ENCODE results near the gene XIST. TPM values are rescaled to one million over a fixed set of nuclear protein-coding genes. Genes with fewer than 3 reads are reported as not detected.

The XIST gene
- total and polyA plus RNA-seq, 10 of the 15 experiments (the other 5 are each of a cell fraction or from before 2014, with no cell fraction given) = 39.1 to 787 (median 91.3) TPM

DNA sequence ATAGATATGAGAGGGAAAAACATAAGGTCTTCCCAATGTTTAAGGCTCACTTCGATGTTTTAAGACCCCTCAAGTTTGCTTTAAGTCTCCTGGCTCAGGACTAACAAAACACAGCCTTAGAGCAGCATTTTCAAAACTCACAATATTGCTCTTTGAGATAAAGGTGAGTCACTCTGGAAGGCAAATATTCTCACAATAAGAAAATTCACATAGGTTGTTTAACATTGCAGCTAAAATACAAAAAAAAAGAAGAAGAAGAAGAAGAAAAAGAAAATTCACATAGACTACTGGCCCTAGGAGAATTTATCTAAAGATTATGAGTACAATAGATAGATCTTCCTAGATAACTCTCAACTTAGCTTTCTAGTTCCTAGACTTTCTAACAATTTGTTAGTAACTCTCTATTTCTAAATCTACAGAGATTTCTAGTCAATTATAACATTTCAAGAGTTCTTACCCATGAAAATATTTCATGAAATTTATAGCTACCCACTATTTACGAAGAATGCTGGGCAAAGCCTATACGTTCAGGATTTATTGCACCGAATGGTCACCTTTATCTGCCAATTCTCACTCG, 22.5 kb downstream of the XIST start:
- no peak for TF ChIP-seq ZNF207 (IDR thresholded peaks at IDR 0.05; ENCODE audit: borderline replicate concordance)
- TF ChIP-seq TAF1 (IDR thresholded peaks at IDR 0.05; ENCODE audit: borderline replicate concordance, low read depth, low read length) = no peak
- TF ChIP-seq PAX8 (IDR thresholded peaks at IDR 0.05) = no peak
- TF ChIP-seq WRNIP1 (IDR thresholded peaks at IDR 0.05; ENCODE audit: borderline replicate concordance, low read depth, low read length) = no peak
- no peak for TF ChIP-seq USF1 (IDR thresholded peaks at IDR 0.05; ENCODE audit: borderline replicate concordance, extremely low read length, insufficient read depth, low read depth, low read length)
- no peaks in the 10 kb centered on the region for H3K4me1 ChIP-seq (ENCODE audit: control insufficient read depth, insufficient read depth, low read length)
- peaks cover 3% of the 10 kb centered on the region; the same call in 1 of the 2 replicates for H4K20me1 ChIP-seq (ENCODE audit: control insufficient read depth, insufficient read depth)
- ChIA-PET SMC1A (ENCODE audit: uncharacterized antibody, unreplicated experiment) (interaction anchor here (0.6 to 2.5 kb wide), 2 partner anchors 10 to 1594 kb away, joined by 3 to 14 read pairs; no protein-coding TSS in a partner anchor), POLR2A (no interaction called here), RAD21 (ENCODE audit: unreplicated experiment) (no interaction called here), CTCF (interaction anchor here (0.6 to 1.1 kb wide), 4 partner anchors 12 to 185 kb away, joined by 3 to 4 read pairs (median 3); no protein-coding TSS in a partner anchor)
- intact Hi-C loops (cut with micrococcal nuclease; ENCODE audit: unreplicated experiment) (no loop called here), in situ Hi-C loops (cut with MboI) (no loop called here)
- H3K27ac ChIP-seq (ENCODE audit: control insufficient read depth, insufficient read depth) = no peak overlapping the region
- H3K27me3 ChIP-seq (replicated peaks in 1 of 2; ENCODE audit: control insufficient read depth in 2 of 2, insufficient read depth in 2 of 2, low read length in 1 of 2) = no peaks in the 10 kb centered on the region
- DNase-seq (ENCODE audit: low read depth, low spot score) = no peak
- H3K4me3 ChIP-seq = no peak overlapping the region
- H3K36me3 ChIP-seq (ENCODE audit: control insufficient read depth in 2 of 2, insufficient read depth in 2 of 2, low read length in 1 of 2) = peaks cover 0 to 6% of the 10 kb centered on the region in 2 experiments; a peak in 3 of 4 replicates
- no peak overlapping the region for H3K9ac ChIP-seq (ENCODE audit: control insufficient read depth, insufficient read depth, low read length)
- H2AFZ ChIP-seq (ENCODE audit: control insufficient read depth, low read depth, low read length) = no peak overlapping the region
- H3K9me3 ChIP-seq (replicated peaks; ENCODE audit: control insufficient read depth, insufficient read depth, low read length) = no peaks in the 10 kb centered on the region
- WGBS (ENCODE audit: insufficient coverage, insufficient replicate concordance, low lambda C conversion rate, missing lambda C conversion rate) = 53% methylated on average over 5 of the region's 5 CpGs
- no peak for ATAC-seq
- no TSS peak for BruUV-seq (replicated peaks)
- H3K79me2 ChIP-seq (ENCODE audit: control insufficient read depth, insufficient read depth, low read length) = peaks cover 6% of the 10 kb centered on the region
- no peak for FAIRE-seq
- no peak overlapping the region for H3K4me2 ChIP-seq (ENCODE audit: control insufficient read depth, insufficient read depth)
